OCI-LY7 (cell line): Measurements from ENCODE around the gene PLXNA3. TPM values are rescaled to one million over a fixed set of nuclear protein-coding genes. Genes with fewer than 3 reads are reported as not detected.

ENCODE experiments used
- BruUV-seq: library from RNA; stranded (reverse); fragments of 400-500 nt; replicated peaks from 2 replicates; lab custom pipeline; 2021; lab: Mats Ljungman, UMichigan
- CTCF ChIA-PET: fragments of 300-600 bp; sonication (Branson Sonifier 250); formaldehyde crosslinking; loops from one replicate; lab custom pipeline; 2022; ENCODE audit warnings: antibody characterized with exemption; ENCODE audit not compliant: unreplicated experiment; lab: Charles Lee
- POLR2A ChIA-PET: fragments of 300-600 bp; sonication (Branson Sonifier 250); formaldehyde crosslinking; loops from one replicate; lab custom pipeline; 2022; ENCODE audit warnings: antibody characterized with exemption; lab: Charles Lee
- DNase-seq: peaks from one replicate; pipeline ENCODE4 v3.0.0-alpha.2; 2015; ENCODE audit warnings: low spot score
- H2AFZ ChIP-seq: fragments of 200-600 bp; sonication (generic), shearing (Covaris generic); 2 replicates; pipeline ENCODE4 v1.6.1; 2014; ENCODE audit warnings: mild to moderate bottlenecking, antibody characterized with exemption, low read length, moderate library complexity
- H3K27ac ChIP-seq: fragments of 200-600 bp; sonication (generic); 2 replicates; pipeline ENCODE4 v1.5.1; 2014; ENCODE audit warnings: mixed run types, low read depth, mild to moderate bottlenecking, moderate library complexity, low read length, inconsistent platforms; ENCODE audit not compliant: poor library complexity, severe bottlenecking
- H3K36me3 ChIP-seq: fragments of 200-600 bp; sonication (generic); 2 replicates; pipeline ENCODE4 v1.6.1; 2014; ENCODE audit warnings: mild to moderate bottlenecking, antibody characterized with exemption, low read length, moderate library complexity, mixed read lengths; ENCODE audit not compliant: insufficient read depth
- H3K4me1 ChIP-seq: fragments of 200-600 bp; sonication (generic); 2 replicates; pipeline ENCODE4 v1.5.1; 2014; ENCODE audit warnings: mild to moderate bottlenecking, low read length; ENCODE audit not compliant: insufficient read depth, poor library complexity, severe bottlenecking
- H3K4me2 ChIP-seq: fragments of 200-600 bp; sonication (generic); 2 replicates; pipeline ENCODE4 v1.6.1; 2014; ENCODE audit warnings: mild to moderate bottlenecking, low read length
- H3K4me3 ChIP-seq: fragments of 200-600 bp; sonication (generic); 2 replicates; pipeline ENCODE4 v1.5.1; 2014; ENCODE audit warnings: mild to moderate bottlenecking, low read depth, low read length; ENCODE audit not compliant: poor library complexity, severe bottlenecking
- H3K79me2 ChIP-seq: fragments of 200-600 bp; sonication (generic); 2 replicates; pipeline ENCODE4 v1.6.1; 2016; ENCODE audit warnings: low read depth, mild to moderate bottlenecking, low read length, moderate library complexity, mixed read lengths; ENCODE audit not compliant: insufficient read depth
- H3K9me2 ChIP-seq: fragments of 200-600 bp; sonication (generic); 2 replicates; pipeline ENCODE4 v1.6.1; 2016; ENCODE audit warnings: mild to moderate bottlenecking, low read length, mixed read lengths; ENCODE audit not compliant: insufficient read depth
- H3K9me3 ChIP-seq: fragments of 200-600 bp; sonication (generic); 2 replicates; pipeline ENCODE4 v1.6.1; 2014; ENCODE audit warnings: mild to moderate bottlenecking, mixed run types, low read length, mixed read lengths
- H4K20me1 ChIP-seq: fragments of 200-600 bp; sonication (generic); 2 replicates; pipeline ENCODE4 v1.6.1; 2014; ENCODE audit warnings: mild to moderate bottlenecking, antibody characterized with exemption, low read length, moderate library complexity, mixed read lengths; ENCODE audit not compliant: insufficient read depth
- CTCF ChIP-seq: fragments of 200-600 bp; sonication (generic); conservative IDR thresholded peaks from 2 replicates; pipeline ENCODE4 v1.5.1; 2014; ENCODE audit warnings: mild to moderate bottlenecking, antibody characterized with exemption, low read length, moderate library complexity, mixed read lengths
- EZH2phosphoT487 ChIP-seq: fragments of 200-600 bp; sonication (generic); IDR thresholded peaks from 2 replicates; pipeline ENCODE4 v1.6.1; 2018; ENCODE audit warnings: low read depth, borderline replicate concordance, mild to moderate bottlenecking, mixed run types, antibody characterized with exemption, low read length, moderate library complexity, mixed read lengths
- intact Hi-C: fragments of 100-400 bp; cut with micrococcal nuclease; formaldehyde crosslinking; loops from one replicate; pipeline ENCODE4 v1.10.0; 2022; ENCODE audit not compliant: unreplicated experiment
- total RNA-seq, 2 experiments: library from RNA; depleted of rRNA in 1 of 2; stranded (reverse); fragments of >200 nt in 1 of 2; shearing (Covaris generic) in 1 of 2; gene quantifications; 2 replicates each; pipeline ENCODE4 v1.2.3, GENCODE V29; 2014 to 2022

Gene PLXNA3
- total RNA-seq, 2 experiments from 2014 or later = 5.6 to 8.0 TPM

GRCh38 chrX:154481911-154482601 is 24.0 kb downstream of the PLXNA3 start:
- no TSS peak for BruUV-seq
- peak overlapping the region; percentile 53 for H3K4me2 ChIP-seq
- H3K4me3 ChIP-seq = peak overlapping the region; percentile 28
- H3K9me3 ChIP-seq = no peaks in the 10 kb centered on the region
- peak overlapping the region; percentile 78; the same call in 1 of the 2 replicates for H2AFZ ChIP-seq
- peaks cover 23% of the 10 kb centered on the region for H3K36me3 ChIP-seq
- no peaks in the 10 kb centered on the region for H3K9me2 ChIP-seq
- intact Hi-C loops = loop anchor here (5.0 kb wide), 1 partner anchor 70 kb away; the partner anchor contains the start of gene TAFAZZIN
- ChIA-PET POLR2A (interaction anchor here (0.5 to 3.2 kb wide), 9 partner anchors 8 to 556 kb away, joined by 3 to 26 read pairs (median 3); partner anchors contain the start of genes ARHGAP4 and SLC10A3), CTCF (no interaction called here)
- peaks cover 72% of the 10 kb centered on the region for H3K4me1 ChIP-seq
- H4K20me1 ChIP-seq = no peaks in the 10 kb centered on the region
- DNase-seq = peak; percentile 33
- TF ChIP-seq EZH2phosphoT487 (no peak), CTCF (0 out of 2 replicates have a peak, but pooled peaks have one; percentile 11)
- peaks cover 16% of the 10 kb centered on the region for H3K79me2 ChIP-seq
- H3K27ac ChIP-seq = peak overlapping the region; percentile 58

- no peaks in the 10 kb centered on the region for H4K20me1 ChIP-seq
- H3K4me3 ChIP-seq = no peak overlapping the region
- H3K27ac ChIP-seq = peak overlapping the region; percentile 58
- ChIA-PET CTCF (no interaction called here), POLR2A (interaction anchor here (3.2 kb wide), 1 partner anchor 7 kb away, joined by 26 read pairs; the partner anchor contains the start of gene SLC10A3)
- H3K9me2 ChIP-seq = no peaks in the 10 kb centered on the region
- H3K4me1 ChIP-seq = peaks cover 71% of the 10 kb centered on the region
- H3K36me3 ChIP-seq = peaks cover 27% of the 10 kb centered on the region
- TF ChIP-seq CTCF = no peak
- no peak for TF ChIP-seq EZH2phosphoT487
- no TSS peak for BruUV-seq
- H3K9me3 ChIP-seq = no peaks in the 10 kb centered on the region
- intact Hi-C loops = loop anchor here (5.0 kb wide), 1 partner anchor 70 kb away; the partner anchor contains the start of gene TAFAZZIN
- no peak overlapping the region for H2AFZ ChIP-seq
- H3K79me2 ChIP-seq = peaks cover 16% of the 10 kb centered on the region
- H3K4me2 ChIP-seq = peak overlapping the region; percentile 53
- no peak for DNase-seq
Observed at GRCh38 chrX:154482786-154483185, 24.7 kb downstream of the PLXNA3 start.

GRCh38 chrX:154483325-154483724 is 25.2 kb downstream of the PLXNA3 start:
- no peak overlapping the region for H3K4me2 ChIP-seq
- peaks cover 16% of the 10 kb centered on the region for H3K79me2 ChIP-seq
- H3K9me2 ChIP-seq = no peaks in the 10 kb centered on the region
- no peak overlapping the region for H2AFZ ChIP-seq
- H3K9me3 ChIP-seq = no peaks in the 10 kb centered on the region
- POLR2A ChIA-PET = interaction anchor here (0.5 kb wide), 1 partner anchor 15 kb away, joined by 4 read pairs; no protein-coding TSS in a partner anchor
- intact Hi-C loops = loop anchor here (5.0 kb wide), 1 partner anchor 71 kb away; the partner anchor contains the start of gene TAFAZZIN
- H4K20me1 ChIP-seq = no peaks in the 10 kb centered on the region
- no peak for TF ChIP-seq EZH2phosphoT487
- no peak for TF ChIP-seq CTCF
- no peak for DNase-seq
- H3K4me3 ChIP-seq = no peak overlapping the region
- H3K27ac ChIP-seq = no peak overlapping the region
- peaks cover 27% of the 10 kb centered on the region for H3K36me3 ChIP-seq
- no TSS peak for BruUV-seq
- H3K4me1 ChIP-seq = peaks cover 66% of the 10 kb centered on the region
- CTCF ChIA-PET = no interaction called here
